ENCODE measurements around the gene CDK10.
"Not testable (repeated sequence)": the region's sequence is repeated elsewhere in the genome, so short reads cannot be mapped to it uniquely, and the experiment has no call there.

Gene CDK10

GRCh38 chr16:89686520-89687091 is at the start of gene CDK10:
CDK10 (plus strand) TSS chr16:89686689; CDS start chr16:89686711, 22 bp downstream.
- DNase-seq (ENCODE audit: low read depth): peak; percentile 74

DNA sequence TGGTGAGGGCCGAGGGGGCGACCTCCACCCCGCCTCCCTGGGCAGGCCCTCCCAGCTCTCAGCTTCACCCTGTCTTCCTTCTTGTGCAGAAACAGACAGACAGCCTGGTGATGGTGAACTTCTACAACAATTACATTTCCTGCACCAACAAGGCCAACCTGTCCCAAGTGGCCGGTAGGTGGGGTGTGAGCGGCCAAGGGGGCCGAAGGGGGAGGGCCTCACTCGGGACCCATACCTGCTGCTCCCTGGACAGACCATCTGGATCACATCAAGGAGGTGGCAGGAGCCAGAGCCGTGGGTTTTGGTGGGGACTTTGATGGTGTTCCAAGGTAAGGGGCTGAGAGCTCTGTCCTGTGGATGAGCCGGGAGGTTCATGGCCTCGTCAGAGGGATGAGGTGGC is 49.1 kb upstream of the CDK10 start:
- DNase-seq (ENCODE audit: low read depth): no peak

DNA sequence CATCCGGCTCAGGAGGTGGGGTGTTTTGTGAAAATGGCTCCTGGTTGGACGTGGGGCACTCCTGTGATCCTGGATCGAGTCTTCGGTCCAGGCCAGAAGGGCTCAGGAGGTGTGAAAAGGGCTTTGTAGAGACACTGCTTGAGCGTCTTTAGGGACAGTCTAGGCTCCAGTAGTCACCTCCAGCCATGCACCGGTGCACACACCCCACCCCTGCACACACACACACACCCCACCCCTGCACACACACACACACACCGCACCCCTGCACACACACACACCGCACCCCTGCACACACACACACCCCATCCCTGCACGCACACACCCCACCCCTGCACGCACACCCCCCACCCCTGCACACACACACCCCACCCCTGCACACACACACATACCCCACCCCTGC is 48.0 kb upstream of the CDK10 start:
- no peak for DNase-seq (ENCODE audit: low read depth)

DNA sequence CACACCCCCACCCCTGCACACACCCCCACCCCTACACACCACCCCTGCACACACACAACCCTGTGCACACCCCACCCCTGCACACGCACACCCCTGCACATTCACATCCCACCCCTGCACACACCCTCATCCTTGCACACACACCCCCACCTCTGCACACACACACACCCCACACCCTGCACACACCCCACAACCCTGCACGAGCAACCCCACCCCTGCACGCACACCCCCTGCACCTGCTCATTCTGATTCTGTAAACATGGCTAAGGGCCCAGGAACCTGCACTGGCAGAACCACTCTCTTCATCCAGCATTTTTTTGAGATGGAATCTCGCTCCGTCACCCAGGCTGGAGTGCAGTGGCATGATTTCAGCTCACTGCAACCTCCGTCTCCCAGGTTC is 47.1 kb upstream of the CDK10 start:
- no peak for DNase-seq (ENCODE audit: low read depth)

DNA sequence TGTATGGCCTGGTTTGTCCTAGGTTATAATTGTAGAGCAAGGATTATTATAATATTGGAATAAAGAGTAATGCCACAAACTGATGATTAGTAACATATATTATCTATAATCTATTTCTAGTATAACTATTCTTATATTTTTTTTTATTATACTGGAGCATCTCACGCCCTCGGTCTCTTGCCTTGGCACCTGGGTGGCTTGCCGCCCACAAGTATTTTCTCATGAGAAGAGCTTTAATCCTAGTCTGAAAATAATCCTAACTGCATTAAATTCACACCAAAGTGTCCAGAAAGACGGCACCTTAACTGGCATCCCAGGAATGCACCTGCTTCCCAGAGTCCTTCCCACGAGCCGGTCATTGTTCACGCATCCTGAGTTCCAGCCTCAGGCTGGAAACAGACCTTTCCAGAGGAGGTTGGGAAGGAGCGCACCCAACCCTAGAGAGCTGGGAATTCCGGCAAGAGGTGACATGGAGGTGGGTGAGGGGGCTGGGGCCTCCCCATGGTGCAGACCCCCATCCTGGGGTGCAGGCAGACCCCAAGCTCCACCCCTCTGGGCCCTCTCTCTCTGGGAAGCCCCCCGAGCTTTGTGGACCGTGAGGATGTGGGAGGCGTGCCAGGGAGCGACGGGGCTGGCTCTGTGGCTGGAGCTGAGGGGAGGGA is 44.9 kb upstream of the CDK10 start:
- no peak for DNase-seq (ENCODE audit: low read depth)

DNA sequence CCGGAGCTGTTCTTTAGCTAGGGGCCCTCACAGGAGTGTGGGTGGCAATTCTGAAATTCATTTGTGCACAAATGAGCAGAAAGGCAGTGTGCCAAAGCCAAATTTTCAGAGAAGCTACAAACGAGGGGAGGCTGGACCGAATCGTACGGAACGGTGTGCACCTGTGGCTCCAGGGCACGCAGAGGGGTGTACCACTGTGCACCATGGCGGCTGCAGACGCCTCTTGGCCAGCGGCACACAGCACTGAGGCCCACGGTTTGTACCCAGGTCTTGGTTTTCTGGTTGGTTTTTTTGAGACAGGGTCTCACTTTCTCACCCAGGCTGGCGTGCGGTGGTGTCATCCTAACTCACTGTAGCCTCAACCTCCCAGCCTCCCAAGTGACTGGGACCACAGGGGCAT is 43.9 kb upstream of the CDK10 start:
- no peak for DNase-seq (ENCODE audit: low read depth)

- no peak for DNase-seq (ENCODE audit: low read depth)
These were observed 42.7 kb upstream of the CDK10 start for GRCh38 chr16:89643769-89644300.

DNA sequence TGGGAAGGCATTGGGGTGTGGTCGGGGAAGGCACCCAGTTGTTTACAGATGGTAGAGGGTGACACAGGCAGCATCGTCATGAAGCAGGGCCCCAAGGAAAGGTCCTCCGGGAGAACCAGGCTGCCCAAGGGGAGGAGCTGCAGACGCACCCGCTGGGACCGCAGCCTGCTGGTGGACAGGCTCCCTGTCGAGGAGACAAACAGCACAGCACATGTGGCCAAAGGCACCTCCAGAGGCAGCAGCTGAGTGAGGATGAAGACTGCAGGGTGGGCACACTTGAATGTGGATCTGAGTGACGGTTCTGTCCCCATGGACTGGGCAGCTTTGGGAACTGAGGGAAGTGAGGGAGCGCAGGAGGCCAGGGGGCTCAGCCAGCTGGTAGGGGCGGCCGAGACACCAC is 41.4 kb upstream of the CDK10 start:
- DNase-seq (ENCODE audit: low read depth): no peak

DNA sequence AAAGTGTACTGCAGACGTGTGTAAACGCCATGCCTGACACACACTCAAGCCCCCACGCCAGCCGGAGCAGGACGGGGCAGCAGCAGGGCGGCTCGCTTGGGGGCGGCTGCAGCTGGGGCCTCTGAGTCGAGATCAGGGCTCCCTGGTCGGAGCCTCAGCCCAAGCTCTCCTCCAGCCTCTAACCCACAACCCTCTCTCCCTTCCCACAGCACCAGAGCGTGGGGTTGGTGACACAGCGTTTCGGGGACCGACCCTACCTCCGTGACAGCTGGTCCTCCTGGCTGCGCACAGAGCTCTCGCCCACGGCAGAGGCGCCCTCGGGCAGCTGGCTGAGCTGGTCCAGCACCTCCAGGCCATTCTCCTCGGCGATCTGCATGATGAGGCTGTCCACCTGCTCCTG is 40.2 kb upstream of the CDK10 start:
- DNase-seq (ENCODE audit: low read depth): no peak

- no peak for DNase-seq (ENCODE audit: low read depth)
These were observed 39.6 kb upstream of the CDK10 start for GRCh38 chr16:89646906-89647305.

- DNase-seq (ENCODE audit: low read depth): no peak
These were observed 34.9 kb upstream of the CDK10 start for GRCh38 chr16:89651584-89651983.

DNA sequence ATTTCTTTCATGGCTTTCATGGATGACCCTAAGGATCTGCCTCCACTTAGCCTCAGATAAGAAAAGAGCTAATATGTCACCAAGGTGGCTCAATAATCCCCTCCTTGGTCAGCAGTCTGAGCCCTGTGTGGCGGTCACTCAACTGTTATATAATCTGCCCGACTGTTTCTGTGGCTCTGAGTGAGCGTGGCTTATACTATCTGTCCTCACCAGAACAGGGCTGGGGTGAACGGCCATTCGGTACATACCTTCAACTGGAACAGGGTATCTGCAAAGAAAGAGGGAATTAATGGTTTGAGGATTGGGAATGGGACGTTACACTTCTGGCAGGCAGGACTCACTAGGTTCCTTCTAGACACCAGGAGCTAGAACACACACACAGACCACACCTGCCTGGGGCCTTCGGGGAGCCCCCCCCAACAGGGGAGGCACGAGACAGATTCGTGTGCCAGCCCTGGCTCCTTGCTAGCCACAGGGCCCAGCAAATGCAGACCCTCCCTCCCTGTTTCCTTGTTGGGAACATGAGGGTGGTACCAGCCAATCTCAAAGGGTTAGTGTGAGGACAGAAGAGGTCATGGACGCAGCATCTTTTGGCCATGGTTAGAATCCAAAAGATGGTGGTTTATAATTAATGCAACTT is 32.7 kb upstream of the CDK10 start:
- no peak for DNase-seq (ENCODE audit: low read depth)

DNA sequence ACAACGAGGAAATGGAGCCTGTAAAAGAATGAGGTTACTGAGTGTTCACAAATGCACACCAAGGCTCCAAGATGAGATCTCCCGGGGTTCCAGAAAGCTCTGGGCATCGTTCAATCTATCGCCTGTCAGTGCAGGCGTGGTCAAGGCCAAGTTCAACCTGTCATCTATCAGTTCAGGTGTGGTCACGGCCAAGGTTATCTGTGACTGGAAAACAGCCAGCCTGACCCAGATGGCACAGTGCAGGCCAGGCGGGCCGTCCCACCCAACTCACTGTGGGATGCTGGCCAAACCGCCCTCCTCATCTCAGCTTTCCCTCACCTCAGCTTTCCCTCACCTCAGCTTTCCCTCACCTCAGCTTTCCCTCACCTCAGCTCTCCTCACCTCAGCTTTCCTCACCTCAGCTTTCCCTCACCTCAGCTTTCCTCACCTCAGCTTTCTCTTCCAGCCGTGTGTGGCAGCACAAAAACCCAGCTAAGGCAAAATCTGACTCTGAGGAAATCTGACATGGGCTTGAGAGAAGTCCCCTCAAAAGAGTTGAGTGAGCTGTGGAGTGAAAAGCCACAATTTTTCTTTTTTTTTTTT is 31.3 kb upstream of the CDK10 start:
- no peak for DNase-seq (ENCODE audit: low read depth)

- no peak for DNase-seq (ENCODE audit: low read depth)
These were observed 29.9 kb upstream of the CDK10 start for GRCh38 chr16:89656435-89657121.

DNA sequence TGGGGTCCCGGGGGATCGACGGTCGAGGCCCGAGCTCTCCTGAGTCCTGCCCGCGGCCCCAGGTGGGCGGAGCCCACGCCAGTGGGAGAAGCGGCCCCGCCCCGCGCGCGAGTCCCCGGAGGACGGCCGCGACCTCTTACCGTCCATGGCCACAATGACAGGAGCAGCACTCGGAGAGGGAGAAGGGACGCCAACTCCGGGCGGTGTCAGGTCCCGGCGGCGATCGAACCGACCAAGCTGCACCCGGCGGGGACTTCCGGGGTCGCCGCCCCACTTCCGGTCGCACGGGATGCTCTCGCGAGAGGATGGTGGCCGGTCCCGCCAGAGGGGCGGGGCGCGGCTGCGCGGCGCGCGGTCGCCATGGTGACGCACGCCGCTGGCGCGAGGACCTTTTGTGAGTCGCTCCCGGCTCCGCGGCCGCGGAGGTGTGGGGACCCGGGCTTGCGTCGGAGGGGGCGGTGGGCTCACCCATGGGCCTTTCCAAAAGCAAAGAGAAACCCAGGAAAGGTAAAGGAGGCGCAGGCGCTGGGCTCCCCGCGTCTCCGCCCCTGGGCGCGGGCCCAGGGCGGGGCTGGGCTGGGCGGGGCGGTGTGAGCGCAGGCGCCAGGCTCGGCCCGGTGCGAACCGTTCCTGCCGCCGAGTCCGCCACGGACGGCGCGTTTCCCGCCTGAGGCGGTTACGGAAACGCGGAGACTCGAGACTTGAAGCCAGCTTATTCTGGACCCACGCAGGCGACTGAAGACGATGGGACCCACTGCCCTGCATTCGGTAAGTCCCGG is 28.9 kb upstream of the CDK10 start, which contains the start of the genes CHMP1A and SPATA33:
CHMP1A (minus strand) TSS at position 267 of the 779 bp plus-strand sequence; CDS start at position 147, 120 bp downstream.
SPATA33 (plus strand) TSS at position 395 of the 779 bp plus-strand sequence; CDS start at position 471, 76 bp downstream.
- peak; percentile 86 for DNase-seq (ENCODE audit: low read depth)

GRCh38 chr16:89658221-89658879 is 28.1 kb upstream of the CDK10 start:
- no peak for DNase-seq (ENCODE audit: low read depth)

GRCh38 chr16:89660146-89660545 is 26.3 kb upstream of the CDK10 start:
- DNase-seq (ENCODE audit: low read depth): no peak

DNA sequence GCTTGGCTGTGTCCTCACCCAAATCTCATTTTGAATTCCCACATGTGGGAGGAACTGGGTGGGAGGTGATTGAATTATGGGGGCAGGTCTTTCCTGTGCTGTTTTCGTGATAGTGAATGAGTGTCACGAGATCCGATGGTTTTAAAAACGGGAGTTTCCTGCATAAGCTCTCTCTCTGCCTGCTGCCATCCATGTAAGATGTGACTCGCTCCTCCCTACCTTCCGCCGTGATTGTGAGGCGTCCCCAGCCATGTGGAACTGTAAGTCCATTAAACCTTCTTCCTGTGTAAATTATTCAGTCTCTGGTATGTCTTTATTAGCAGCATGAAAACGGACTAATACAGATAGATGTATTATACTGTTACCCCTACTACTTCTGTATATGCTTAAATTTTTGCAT is 25.3 kb upstream of the CDK10 start:
- DNase-seq (ENCODE audit: low read depth): no peak

- DNase-seq (ENCODE audit: low read depth): not testable (repeated sequence)
These were observed 22.3 kb upstream of the CDK10 start for GRCh38 chr16:89664238-89664637.

- DNase-seq (ENCODE audit: low read depth): not testable (repeated sequence)
These were observed 19.5 kb upstream of the CDK10 start for GRCh38 chr16:89667000-89667399.

- no peak for DNase-seq (ENCODE audit: low read depth)
These were observed 18.9 kb upstream of the CDK10 start for GRCh38 chr16:89667633-89668032.
